ENCODE measurements around the gene NAT16. TPM values are rescaled to one million over a fixed set of nuclear protein-coding genes. Genes with fewer than 3 reads are reported as not detected.

Gene NAT16
- total RNA-seq, 4 donors from 2014 or later = not detected

GRCh38 chr7:101186194-101186593 is 6.1 kb upstream of the NAT16 start:
- H3K4me3 ChIP-seq = no peak overlapping the region
- DNase-seq (no peak), ATAC-seq (no peak)
- no peaks in the 10 kb centered on the region for H3K9me3 ChIP-seq
- TF ChIP-seq CTCF (IDR thresholded peaks at IDR 0.05 in 4 of 5, conservative IDR thresholded peaks at IDR 0.05 in 1 of 5) (no peak), POLR2A (IDR thresholded peaks at IDR 0.05) (no peak)
- no peaks in the 10 kb centered on the region for H3K36me3 ChIP-seq
- peaks cover 5 to 19% (median 10%) of the 10 kb centered on the region in 3 donors for H3K27me3 ChIP-seq
- in situ Hi-C loops (cut with MboI; ENCODE audit: low sequenced_read_pairs in 4 of 4) (no loop called here), intact Hi-C loops (cut with DNase I; ENCODE audit: low total_unique reads) (no loop called here)
- H3K4me1 ChIP-seq = no peaks in the 10 kb centered on the region
- H3K27ac ChIP-seq = no peak overlapping the region

- in situ Hi-C loops (cut with MboI; ENCODE audit: low sequenced_read_pairs in 4 of 4) = no loop called here
Measured at GRCh38 chr7:101185258-101185839, 5.3 kb upstream of the NAT16 start.

GRCh38 chr7:101179713-101180112 is 380 bp downstream of the NAT16 start:
- intact Hi-C loops (cut with DNase I; ENCODE audit: low total_unique reads) = no loop called here
- H3K27me3 ChIP-seq = peaks cover 59 to 75% (median 72%) of the 10 kb centered on the region in 3 donors
- H3K4me3 ChIP-seq = no peak overlapping the region
- DNase-seq (no peak), ATAC-seq (no peak)
- H3K36me3 ChIP-seq = no peaks in the 10 kb centered on the region
- in situ Hi-C loops (cut with MboI; ENCODE audit: low sequenced_read_pairs in 4 of 4) = no loop called here
- H3K4me1 ChIP-seq = peaks cover 0 to 3% of the 10 kb centered on the region in 2 donors
- H3K27ac ChIP-seq = no peak overlapping the region
- no peaks in the 10 kb centered on the region for H3K9me3 ChIP-seq
- TF ChIP-seq CTCF (IDR thresholded peaks at IDR 0.05 in 4 of 5, conservative IDR thresholded peaks at IDR 0.05 in 1 of 5) (no peak), POLR2A (IDR thresholded peaks at IDR 0.05) (no peak)

More at GRCh38 chr7:101185258-101185839, 5.3 kb upstream of the NAT16 start:
- Histone ChIP-seq H3K4me1 (no peaks in the 10 kb centered on the region), H3K36me3 (no peaks in the 10 kb centered on the region), H3K27me3 (peaks cover 14 to 28% (median 18%) of the 10 kb centered on the region in 3 donors), H3K27ac (no peak overlapping the region), H3K4me3 (no peak overlapping the region), H3K9me3 (no peaks in the 10 kb centered on the region)
- ATAC-seq (no peak), DNase-seq (no peak)
- intact Hi-C loops (cut with DNase I; ENCODE audit: low total_unique reads) = no loop called here
- TF ChIP-seq POLR2A (IDR thresholded peaks at IDR 0.05) = no peak
- no peak for TF ChIP-seq CTCF (IDR thresholded peaks at IDR 0.05 in 4 of 5, conservative IDR thresholded peaks at IDR 0.05 in 1 of 5)

- DNase-seq (no peak), ATAC-seq (no peak)
- H3K27ac ChIP-seq = no peak overlapping the region
- H3K9me3 ChIP-seq = no peaks in the 10 kb centered on the region
- peaks cover 0 to 4% of the 10 kb centered on the region in 2 donors for H3K4me1 ChIP-seq
- H3K4me3 ChIP-seq = no peak overlapping the region
- no peaks in the 10 kb centered on the region for H3K36me3 ChIP-seq
- peaks cover 64 to 78% (median 73%) of the 10 kb centered on the region in 3 donors for H3K27me3 ChIP-seq
- TF ChIP-seq POLR2A (IDR thresholded peaks at IDR 0.05) (no peak), CTCF (IDR thresholded peaks at IDR 0.05 in 4 of 5, conservative IDR thresholded peaks at IDR 0.05 in 1 of 5) (no peak)
- in situ Hi-C loops (cut with MboI; ENCODE audit: low sequenced_read_pairs in 4 of 4) = no loop called here
- intact Hi-C loops (cut with DNase I; ENCODE audit: low total_unique reads) = no loop called here
Measured at GRCh38 chr7:101179117-101179516, 976 bp downstream of the NAT16 start.

DNA sequence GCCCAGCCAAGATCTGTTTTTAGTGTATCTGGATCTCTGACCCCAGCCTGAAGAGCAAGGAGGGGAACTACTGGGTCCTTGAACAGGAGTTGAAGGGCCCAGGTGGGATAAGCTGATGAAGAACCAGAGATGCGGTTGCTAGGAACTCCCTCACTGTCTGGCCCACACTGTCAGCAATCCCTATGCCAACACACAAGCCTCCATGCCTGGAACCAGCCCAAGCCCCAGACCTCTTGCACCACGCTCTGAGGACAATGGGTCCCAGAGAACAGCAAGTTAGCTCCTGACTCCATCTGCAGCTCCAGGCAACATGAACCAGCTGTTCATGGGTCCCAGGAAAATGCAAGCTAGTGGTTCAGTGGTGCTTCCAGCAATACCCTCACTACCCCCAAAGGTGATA is 2.4 kb downstream of the NAT16 start:
- intact Hi-C loops (cut with DNase I; ENCODE audit: low total_unique reads) (no loop called here), in situ Hi-C loops (cut with MboI; ENCODE audit: low sequenced_read_pairs in 4 of 4) (no loop called here)
- Histone ChIP-seq H3K27me3 (peaks cover 79 to 93% (median 86%) of the 10 kb centered on the region in 3 donors), H3K4me3 (no peak overlapping the region), H3K4me1 (peaks cover 8 to 19% of the 10 kb centered on the region in 2 donors), H3K9me3 (no peaks in the 10 kb centered on the region), H3K36me3 (no peaks in the 10 kb centered on the region), H3K27ac (no peak overlapping the region)
- TF ChIP-seq POLR2A (IDR thresholded peaks at IDR 0.05) (no peak), CTCF (IDR thresholded peaks at IDR 0.05 in 4 of 5, conservative IDR thresholded peaks at IDR 0.05 in 1 of 5) (no peak)
- ATAC-seq = no peak
- DNase-seq = no peak

Data from gastrocnemius medialis (tissue), 4 donors.